GM04504 (cell line): ENCODE measurements around the gene TMEM44.
"Not testable (repeated sequence)": the region's sequence is repeated elsewhere in the genome, so short reads cannot be mapped to it uniquely, and the experiment has no call there.

Experiments used
- DNase-seq: peaks from one replicate; pipeline ENCODE4 v3.0.0-alpha.2; 2012; ENCODE audit warnings: low read depth

Gene TMEM44

DNA sequence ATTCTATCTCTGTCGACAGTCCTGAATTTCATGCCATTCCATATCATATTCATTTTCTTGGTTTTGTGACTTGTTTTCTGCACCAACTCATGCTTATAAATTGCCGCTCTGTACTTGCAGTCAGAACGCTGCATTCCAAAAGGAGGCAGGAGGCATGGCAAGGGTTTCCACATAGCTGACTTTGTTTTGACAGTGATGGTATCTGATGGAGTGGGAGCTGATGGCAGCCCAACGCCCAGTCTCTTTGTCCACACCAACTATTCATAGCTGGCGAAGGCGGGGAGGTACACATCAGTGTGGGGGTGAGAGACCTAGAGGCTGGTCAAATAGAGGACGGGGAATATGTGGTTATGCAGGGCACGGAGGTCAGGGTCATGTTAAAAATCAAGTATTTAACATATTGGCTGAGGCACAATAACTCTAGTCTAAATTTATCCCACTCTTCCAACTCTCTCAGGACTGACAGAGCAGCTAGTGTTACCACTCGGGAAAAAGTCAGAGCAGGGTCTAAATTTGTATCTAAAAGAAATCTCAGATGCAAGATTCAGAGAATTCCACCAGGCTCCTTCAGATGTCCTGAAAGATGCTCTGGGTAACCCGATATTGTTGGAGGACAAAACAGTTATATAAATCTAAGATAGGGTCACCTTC is 78.6 kb downstream of the TMEM44 start:
- no peak for DNase-seq

DNA sequence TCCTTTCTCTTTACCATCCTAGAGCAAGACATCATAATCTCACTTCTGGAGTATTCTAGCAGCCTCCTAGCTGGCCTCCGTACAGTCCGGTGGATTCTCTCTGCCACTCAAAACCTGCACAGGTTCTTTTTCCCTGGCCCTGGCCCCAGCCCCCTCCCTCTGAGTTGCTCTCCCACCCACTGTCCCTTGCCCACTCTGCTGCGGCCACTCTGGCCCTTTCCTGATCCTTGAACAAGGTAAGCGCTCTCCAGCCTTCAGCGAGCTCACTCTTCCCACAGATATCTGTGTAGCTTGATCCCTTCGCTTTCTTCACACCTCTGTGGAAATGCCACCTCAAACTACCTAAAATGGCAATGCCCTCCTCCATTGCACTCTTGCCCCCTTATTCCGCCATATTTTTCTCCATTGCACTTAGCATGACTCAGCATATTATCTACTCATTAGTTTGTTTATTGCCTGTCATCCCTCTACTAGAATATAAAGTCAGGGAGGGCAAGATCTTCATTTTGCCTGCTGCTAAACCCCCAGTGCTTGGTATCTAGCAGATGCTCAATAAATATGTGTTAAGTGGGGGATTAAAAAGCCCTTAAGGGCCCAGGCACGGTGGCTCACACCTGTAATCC is 80.8 kb downstream of the TMEM44 start:
- no peak for DNase-seq

DNA sequence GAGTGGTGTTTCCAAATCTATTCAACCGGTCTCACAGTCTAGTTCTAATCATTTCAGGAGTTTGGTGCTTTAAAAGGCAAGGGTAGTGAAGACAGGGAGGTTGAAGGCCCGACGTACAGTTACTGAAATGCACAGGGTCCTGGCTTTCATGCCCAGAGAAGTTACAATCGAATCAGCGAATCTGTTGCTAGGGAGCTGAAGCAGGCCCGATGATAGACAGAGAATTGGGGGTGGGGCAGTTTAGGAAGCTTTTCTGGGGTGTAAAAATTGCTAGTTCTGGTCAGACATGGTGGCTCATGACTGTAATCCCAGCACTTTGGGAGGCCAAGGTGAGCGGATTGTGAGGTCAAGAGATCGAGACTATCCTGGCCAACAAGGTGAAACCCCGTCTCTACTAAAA is 83.4 kb downstream of the TMEM44 start:
- no peak for DNase-seq

DNA sequence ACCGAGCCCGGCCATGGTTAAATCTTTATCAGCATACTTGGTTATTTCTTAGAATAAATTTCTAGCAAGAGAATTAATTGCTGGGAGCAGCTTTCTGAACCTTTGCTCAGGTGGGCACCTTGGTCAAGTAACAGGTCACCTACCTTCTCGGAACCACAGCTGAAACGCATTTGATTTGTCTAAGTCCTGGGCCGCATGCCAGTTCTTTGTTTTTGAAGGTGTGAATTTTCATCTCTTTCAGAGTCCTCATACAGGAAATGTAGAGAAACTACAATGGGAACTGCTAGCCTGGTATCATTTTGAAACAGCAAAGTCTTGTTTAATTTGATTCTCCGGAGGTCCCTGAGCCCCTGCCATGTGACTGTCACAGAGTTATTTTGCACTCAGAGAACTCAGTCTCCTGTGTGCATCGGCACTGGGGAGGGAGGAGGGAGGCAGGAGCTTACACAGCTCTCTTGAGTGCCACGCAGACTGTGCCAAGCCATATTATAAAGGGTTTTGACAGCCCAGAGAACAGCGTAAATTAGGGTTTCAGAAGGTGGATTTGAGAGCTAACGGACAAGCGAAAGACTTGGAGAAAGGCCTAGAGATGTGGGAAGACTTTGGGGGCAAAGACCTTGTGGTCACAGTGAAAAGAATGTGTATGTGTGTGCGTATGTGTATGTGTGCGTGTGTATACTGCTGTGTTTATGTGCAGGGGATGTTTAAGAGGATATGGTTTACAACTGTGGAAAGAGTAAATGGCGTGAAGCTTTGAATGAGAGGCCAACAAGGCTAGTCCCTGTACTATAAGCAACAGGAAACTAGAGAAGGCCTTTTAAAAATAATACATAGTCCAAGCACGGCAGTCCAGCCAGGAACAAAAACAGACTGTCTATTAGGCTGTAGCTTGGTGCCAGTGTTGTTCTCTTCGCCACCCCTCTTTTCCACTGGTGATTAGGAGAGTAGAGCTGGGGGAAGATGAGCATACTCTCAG is 84.6 kb downstream of the TMEM44 start:
- no peak for DNase-seq

DNA sequence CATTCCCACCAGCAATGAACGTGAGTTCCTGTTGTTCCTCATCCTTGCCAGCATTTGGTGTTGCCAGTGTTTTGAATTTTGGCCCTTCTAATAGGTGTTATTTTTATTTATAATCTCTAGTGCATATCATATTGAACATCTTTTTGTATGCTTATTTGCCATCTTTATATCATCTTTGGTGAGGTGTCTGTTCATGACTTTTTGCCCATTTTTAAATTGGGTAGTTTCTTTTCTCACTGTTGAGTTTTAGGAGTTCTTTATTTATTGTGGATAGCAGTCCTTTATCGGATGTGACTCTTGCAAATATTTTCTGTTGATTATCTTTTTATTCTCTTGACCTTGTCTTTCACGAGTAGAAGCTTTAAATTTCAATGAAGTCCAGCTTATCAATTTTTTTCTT is 86.2 kb downstream of the TMEM44 start:
- DNase-seq = no peak

DNA sequence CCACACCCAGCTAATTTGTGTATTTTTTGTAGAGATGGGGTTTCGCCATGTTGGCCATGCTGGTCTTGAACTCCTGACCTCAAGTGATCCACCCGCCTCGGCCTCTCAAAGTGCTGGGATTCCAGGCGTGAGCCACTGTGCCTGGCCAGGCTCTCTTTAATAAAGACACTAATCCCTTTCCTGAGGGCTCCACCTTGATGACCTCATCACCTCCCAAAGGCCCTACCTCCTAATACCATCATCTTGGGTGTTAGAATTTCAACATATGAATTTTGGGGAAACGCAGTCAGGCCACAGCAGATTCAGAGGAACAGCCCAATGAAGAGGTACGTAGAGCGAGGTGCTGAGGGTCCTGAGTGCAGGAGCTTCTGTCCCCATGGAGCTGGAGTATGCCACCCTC is 87.7 kb downstream of the TMEM44 start:
- DNase-seq = not testable (repeated sequence)

DNA sequence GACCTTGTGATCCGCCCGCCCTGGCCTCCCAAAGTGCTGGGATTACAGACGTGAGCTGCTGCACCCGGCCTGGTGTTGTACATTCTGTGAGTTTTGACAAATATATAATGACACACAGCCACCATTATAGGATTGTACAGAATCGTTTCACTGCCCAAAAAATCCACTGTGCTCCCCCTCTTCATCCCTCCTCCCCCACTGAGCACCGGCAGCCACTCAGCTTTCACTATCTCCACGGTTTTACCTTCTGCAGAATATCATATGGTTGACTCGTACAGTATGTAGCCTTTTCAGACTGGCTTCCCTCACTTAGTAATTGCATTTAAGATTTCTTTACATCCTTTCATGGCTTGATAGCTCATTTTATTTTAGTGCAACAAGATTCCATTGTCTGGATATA is 89.7 kb downstream of the TMEM44 start:
- DNase-seq = no peak

DNA sequence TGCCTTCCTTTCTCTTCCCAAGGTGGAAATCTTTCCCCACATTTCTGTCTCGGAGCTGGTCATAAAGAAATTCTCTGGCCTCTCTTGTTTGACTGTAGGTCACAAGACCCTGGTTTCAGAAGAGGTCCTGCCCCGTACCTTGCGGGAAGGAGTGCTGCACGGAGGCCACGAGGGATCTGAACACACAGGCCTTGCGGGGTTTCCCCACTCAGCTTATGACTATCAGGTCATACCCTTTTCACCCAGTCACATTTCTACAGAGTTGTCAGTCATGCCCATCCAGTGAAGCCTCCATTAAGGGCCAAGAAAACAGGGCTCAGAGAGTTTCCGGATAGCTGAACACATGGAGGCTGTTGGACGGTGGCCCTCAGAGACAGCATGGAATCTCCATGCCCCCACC is 91.7 kb downstream of the TMEM44 start:
- no peak for DNase-seq

DNA sequence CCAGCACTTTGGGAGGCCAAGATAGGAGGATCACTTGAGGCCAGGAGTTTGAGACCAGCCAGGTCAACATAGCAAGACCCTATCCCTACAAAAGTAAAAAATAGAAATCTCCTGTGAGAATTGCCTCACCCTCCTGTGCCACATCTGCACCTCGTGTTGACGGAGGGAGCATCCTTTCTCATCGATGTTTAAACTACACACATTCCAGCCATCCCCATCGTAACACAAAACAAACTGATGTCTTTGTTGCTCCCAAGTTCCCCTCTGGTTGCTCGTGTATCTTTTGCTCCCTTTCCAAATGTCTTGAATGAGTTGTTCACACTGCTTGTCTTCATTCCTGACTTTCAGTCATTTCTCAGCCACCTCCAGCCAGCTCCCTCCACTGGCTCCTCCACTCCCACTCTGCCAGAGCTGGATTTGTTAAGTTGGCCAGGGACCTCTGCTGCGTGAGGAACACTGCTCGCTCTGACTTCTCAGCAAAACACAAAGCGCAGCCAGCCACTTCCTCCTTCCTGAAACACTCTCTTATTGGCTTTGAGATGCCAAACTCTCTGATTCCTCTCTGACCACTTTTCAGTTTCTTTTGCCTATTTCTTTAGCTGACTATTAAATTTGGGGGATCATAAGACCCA is 92.8 kb downstream of the TMEM44 start:
- DNase-seq = no peak

DNA sequence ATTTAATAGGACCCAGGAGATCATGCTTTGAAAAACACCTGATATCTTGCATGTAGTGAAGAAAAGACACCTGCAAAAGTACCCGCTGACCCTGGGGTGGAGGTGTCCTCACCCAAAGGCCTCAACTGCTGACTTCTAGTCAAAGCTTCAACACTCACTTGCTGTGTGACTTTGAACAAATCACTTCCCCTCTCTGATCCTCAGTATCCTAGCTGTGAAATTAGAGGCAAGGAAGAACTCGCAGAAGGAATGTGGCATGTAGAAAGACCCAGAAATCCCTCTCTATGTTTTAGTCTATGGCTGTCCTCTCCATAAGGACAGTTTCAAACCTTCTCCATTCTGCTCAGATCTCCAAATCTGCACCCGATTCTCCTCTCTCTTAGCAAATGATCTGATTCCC is 93.7 kb downstream of the TMEM44 start:
- DNase-seq = no peak

DNA sequence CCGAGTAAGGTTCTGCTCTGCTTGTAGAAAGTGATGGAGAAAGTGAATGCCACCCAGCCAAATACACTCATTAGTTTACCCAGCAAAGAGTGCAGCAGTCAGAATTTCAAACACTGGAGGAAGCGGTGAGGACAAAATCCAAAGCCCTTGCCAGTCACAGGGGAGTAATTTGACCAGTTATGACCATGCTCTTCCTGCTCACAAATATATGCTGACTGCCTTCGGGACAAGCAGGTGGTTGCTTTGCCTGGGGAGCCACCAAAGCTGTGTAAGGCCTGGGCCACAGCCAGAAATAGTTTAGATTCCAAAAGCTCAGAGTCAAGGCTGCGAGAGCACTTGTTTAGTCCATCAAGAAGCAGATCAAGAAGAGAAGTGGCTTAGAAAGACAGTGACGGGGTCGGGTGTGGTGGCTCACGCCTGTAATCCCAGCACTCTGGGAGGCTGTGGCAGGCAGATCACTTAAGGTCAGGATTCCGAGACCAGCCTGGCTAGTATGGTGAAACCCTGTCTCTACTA is 95.4 kb downstream of the TMEM44 start:
- DNase-seq = peak; percentile 47
